Measurements from ENCODE around the gene CELA1. TPM values are rescaled to one million over a fixed set of nuclear protein-coding genes. Genes with fewer than 3 reads are reported as not detected.

CELA1 gene
- total RNA-seq, 1 experiment from 2014 or later, result not detected

DNA sequence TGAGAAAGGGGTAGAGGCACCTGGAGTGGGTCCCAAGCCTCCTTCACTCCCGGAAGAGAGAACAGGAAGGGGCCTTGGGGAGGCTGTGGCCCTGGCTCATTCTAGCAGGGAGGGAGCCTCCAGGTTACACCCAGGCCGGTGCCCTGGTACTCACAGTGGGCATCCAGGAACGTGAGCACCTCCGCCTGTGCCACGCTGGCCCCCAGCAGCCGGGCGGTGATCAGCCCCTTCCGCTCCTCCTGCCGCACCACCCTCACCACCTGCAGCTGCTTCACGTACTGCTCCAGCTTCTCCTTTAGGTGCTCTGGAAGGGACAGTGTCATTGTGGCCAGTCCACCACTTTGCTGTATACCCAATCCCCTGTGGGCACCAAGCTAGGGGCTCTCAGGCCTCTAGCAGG, 18.8 kb upstream of the CELA1 start:
- Histone ChIP-seq H3K79me2 (ENCODE audit: insufficient read depth, low read length) (no peaks in the 10 kb centered on the region), H4K20me1 (ENCODE audit: insufficient read depth) (no peaks in the 10 kb centered on the region), H3K9me2 (ENCODE audit: insufficient read depth) (no peaks in the 10 kb centered on the region), H3K9me3 (ENCODE audit: control insufficient read depth in 1 of 2, insufficient read depth in 1 of 2, low read depth in 1 of 2, low read length in 2 of 2) (no peaks in the 10 kb centered on the region), H3K27me3 (ENCODE audit: insufficient read depth, low read length) (no peaks in the 10 kb centered on the region), H3K27ac (ENCODE audit: low read depth, low read length) (no peak overlapping the region), H3K9ac (ENCODE audit: low read length) (no peak overlapping the region), H3K4me3 (replicated peaks in 1 of 2; ENCODE audit: low read depth in 1 of 2, low read length in 2 of 2) (no peak overlapping the region), H3K4me2 (ENCODE audit: low read length) (no peak overlapping the region), H2AFZ (ENCODE audit: low read depth, low read length, poor library complexity, severe bottlenecking) (no peak overlapping the region), H3K36me3 (ENCODE audit: control insufficient read depth in 1 of 2, insufficient read depth in 2 of 2, low read length in 2 of 2) (peaks cover 0 to 7% of the 10 kb centered on the region in 2 experiments; a peak in 1 of 4 replicates), H3K4me1 (ENCODE audit: control insufficient read depth in 1 of 2, insufficient read depth in 2 of 2, low read length in 2 of 2) (peaks cover 0 to under 1% of the 10 kb centered on the region in 2 experiments; a peak in 1 of 4 replicates)
- POLR2A ChIA-PET, result no interaction called here
- intact Hi-C loops (cut with micrococcal nuclease), result no loop called here
- CTCF ChIA-PET, result no interaction called here
- ATAC-seq, result no peak
- TF ChIP-seq SIN3A (IDR thresholded peaks at IDR 0.05; ENCODE audit: low read depth), result no peak
- no TSS peak for BruUV-seq (replicated peaks)
- RAD21 ChIA-PET (ENCODE audit: low non-redundant PET in 1 of 2, low total read pairs in 2 of 2, uncharacterized antibody in 2 of 2, unreplicated experiment in 2 of 2), result no interaction called here
- DNase-seq (ENCODE audit: low read depth, low spot score), result no peak

DNA sequence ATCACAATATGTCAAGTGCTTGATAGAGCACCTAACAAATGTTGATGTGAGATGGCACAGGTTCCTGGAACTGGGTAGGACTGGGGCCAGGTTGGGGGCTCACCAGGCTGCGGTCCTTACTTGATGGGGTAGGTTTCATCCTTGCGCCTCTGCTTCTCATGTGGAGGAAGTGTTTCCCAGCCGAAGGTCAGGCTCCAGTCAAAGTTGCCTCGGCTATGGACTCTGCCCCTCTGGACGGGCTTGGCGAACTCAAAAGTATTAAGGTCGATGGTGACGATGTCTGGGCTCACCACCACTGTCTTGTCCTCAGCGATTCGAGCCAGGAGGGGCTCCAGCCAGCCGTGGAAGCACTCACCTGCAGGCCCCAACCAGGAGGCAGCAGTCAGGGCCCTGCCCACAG, 17.5 kb upstream of the CELA1 start:
- ChIA-PET RAD21 (ENCODE audit: low non-redundant PET in 1 of 2, low total read pairs in 2 of 2, uncharacterized antibody in 2 of 2, unreplicated experiment in 2 of 2) (no interaction called here), CTCF (no interaction called here), POLR2A (no interaction called here)
- ATAC-seq (no peak), DNase-seq (ENCODE audit: low read depth, low spot score) (no peak)
- intact Hi-C loops (cut with micrococcal nuclease), result no loop called here
- Histone ChIP-seq H3K79me2 (ENCODE audit: insufficient read depth, low read length) (no peaks in the 10 kb centered on the region), H3K4me1 (ENCODE audit: control insufficient read depth in 1 of 2, insufficient read depth in 2 of 2, low read length in 2 of 2) (no peaks in the 10 kb centered on the region), H4K20me1 (ENCODE audit: insufficient read depth) (no peaks in the 10 kb centered on the region), H3K9ac (ENCODE audit: low read length) (no peak overlapping the region), H3K9me3 (ENCODE audit: control insufficient read depth in 1 of 2, insufficient read depth in 1 of 2, low read depth in 1 of 2, low read length in 2 of 2) (no peaks in the 10 kb centered on the region), H3K4me3 (replicated peaks in 1 of 2; ENCODE audit: low read depth in 1 of 2, low read length in 2 of 2) (no peak overlapping the region), H3K9me2 (ENCODE audit: insufficient read depth) (no peaks in the 10 kb centered on the region), H3K4me2 (ENCODE audit: low read length) (no peak overlapping the region), H2AFZ (ENCODE audit: low read depth, low read length, poor library complexity, severe bottlenecking) (no peak overlapping the region), H3K36me3 (ENCODE audit: control insufficient read depth in 1 of 2, insufficient read depth in 2 of 2, low read length in 2 of 2) (peaks cover 0 to 7% of the 10 kb centered on the region in 2 experiments; a peak in 1 of 4 replicates), H3K27me3 (ENCODE audit: insufficient read depth, low read length) (no peaks in the 10 kb centered on the region), H3K27ac (ENCODE audit: low read depth, low read length) (no peak overlapping the region)
- no TSS peak for BruUV-seq (replicated peaks)
- TF ChIP-seq CEBPB (IDR thresholded peaks at IDR 0.05; ENCODE audit: low read depth) (no peak), ZFX (IDR thresholded peaks at IDR 0.05) (no peak)

GRCh38 chr12:51362747-51363342, 16.4 kb upstream of the CELA1 start:
- no peaks in the 10 kb centered on the region for H3K9me3 ChIP-seq (ENCODE audit: control insufficient read depth in 1 of 2, insufficient read depth in 1 of 2, low read depth in 1 of 2, low read length in 2 of 2)
- no peaks in the 10 kb centered on the region for H3K27me3 ChIP-seq (ENCODE audit: insufficient read depth, low read length)
- no peaks in the 10 kb centered on the region for H3K9me2 ChIP-seq (ENCODE audit: insufficient read depth)
- H3K4me1 ChIP-seq (ENCODE audit: control insufficient read depth in 1 of 2, insufficient read depth in 2 of 2, low read length in 2 of 2), result no peaks in the 10 kb centered on the region
- no peak overlapping the region for H2AFZ ChIP-seq (ENCODE audit: low read depth, low read length, poor library complexity, severe bottlenecking)
- RAD21 ChIA-PET (ENCODE audit: low non-redundant PET in 1 of 2, low total read pairs in 2 of 2, uncharacterized antibody in 2 of 2, unreplicated experiment in 2 of 2), result no interaction called here
- no peak overlapping the region for H3K27ac ChIP-seq (ENCODE audit: low read depth, low read length)
- no TSS peak for BruUV-seq (replicated peaks)
- no peaks in the 10 kb centered on the region for H4K20me1 ChIP-seq (ENCODE audit: insufficient read depth)
- POLR2A ChIA-PET, result no interaction called here
- peaks cover 2 to 7% of the 10 kb centered on the region in 2 experiments; a peak in 2 of 4 replicates for H3K36me3 ChIP-seq (ENCODE audit: control insufficient read depth in 1 of 2, insufficient read depth in 2 of 2, low read length in 2 of 2)
- H3K4me2 ChIP-seq (ENCODE audit: low read length), result no peak overlapping the region
- H3K79me2 ChIP-seq (ENCODE audit: insufficient read depth, low read length), result no peaks in the 10 kb centered on the region
- intact Hi-C loops (cut with micrococcal nuclease), result no loop called here
- CTCF ChIA-PET, result no interaction called here
- no peak overlapping the region for H3K9ac ChIP-seq (ENCODE audit: low read length)
- no peak overlapping the region for H3K4me3 ChIP-seq (replicated peaks in 1 of 2; ENCODE audit: low read depth in 1 of 2, low read length in 2 of 2)
- DNase-seq (ENCODE audit: low read depth, low spot score) (no peak), ATAC-seq (no peak)
- TF ChIP-seq MAX (IDR thresholded peaks at IDR 0.05), result no peak
- TF ChIP-seq JUND (IDR thresholded peaks at IDR 0.05), result no peak
- no peak for TF ChIP-seq CEBPB (IDR thresholded peaks at IDR 0.05; ENCODE audit: low read depth)
- no peak for TF ChIP-seq EZH2 (IDR thresholded peaks at IDR 0.05)
- TF ChIP-seq ZFX (IDR thresholded peaks at IDR 0.05), result no peak
- TF ChIP-seq, protein P1, sequence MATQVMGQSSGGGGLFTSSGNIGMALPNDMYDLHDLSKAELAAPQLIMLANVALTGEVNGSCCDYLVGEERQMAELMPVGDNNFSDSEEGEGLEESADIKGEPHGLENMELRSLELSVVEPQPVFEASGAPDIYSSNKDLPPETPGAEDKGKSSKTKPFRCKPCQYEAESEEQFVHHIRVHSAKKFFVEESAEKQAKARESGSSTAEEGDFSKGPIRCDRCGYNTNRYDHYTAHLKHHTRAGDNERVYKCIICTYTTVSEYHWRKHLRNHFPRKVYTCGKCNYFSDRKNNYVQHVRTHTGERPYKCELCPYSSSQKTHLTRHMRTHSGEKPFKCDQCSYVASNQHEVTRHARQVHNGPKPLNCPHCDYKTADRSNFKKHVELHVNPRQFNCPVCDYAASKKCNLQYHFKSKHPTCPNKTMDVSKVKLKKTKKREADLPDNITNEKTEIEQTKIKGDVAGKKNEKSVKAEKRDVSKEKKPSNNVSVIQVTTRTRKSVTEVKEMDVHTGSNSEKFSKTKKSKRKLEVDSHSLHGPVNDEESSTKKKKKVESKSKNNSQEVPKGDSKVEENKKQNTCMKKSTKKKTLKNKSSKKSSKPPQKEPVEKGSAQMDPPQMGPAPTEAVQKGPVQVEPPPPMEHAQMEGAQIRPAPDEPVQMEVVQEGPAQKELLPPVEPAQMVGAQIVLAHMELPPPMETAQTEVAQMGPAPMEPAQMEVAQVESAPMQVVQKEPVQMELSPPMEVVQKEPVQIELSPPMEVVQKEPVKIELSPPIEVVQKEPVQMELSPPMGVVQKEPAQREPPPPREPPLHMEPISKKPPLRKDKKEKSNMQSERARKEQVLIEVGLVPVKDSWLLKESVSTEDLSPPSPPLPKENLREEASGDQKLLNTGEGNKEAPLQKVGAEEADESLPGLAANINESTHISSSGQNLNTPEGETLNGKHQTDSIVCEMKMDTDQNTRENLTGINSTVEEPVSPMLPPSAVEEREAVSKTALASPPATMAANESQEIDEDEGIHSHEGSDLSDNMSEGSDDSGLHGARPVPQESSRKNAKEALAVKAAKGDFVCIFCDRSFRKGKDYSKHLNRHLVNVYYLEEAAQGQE (IDR thresholded peaks at IDR 0.05; ENCODE audit: low read depth), result no peak
- no peak for TF ChIP-seq SIN3A (IDR thresholded peaks at IDR 0.05; ENCODE audit: low read depth)
- TF ChIP-seq ZNF274 (IDR thresholded peaks at IDR 0.05; ENCODE audit: low read depth, low read length), result no peak
- TF ChIP-seq, protein P2, sequence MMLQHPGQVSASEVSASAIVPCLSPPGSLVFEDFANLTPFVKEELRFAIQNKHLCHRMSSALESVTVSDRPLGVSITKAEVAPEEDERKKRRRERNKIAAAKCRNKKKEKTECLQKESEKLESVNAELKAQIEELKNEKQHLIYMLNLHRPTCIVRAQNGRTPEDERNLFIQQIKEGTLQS (IDR thresholded peaks at IDR 0.05), result no peak
- TF ChIP-seq POLR2AphosphoS5 (IDR thresholded peaks at IDR 0.05; ENCODE audit: low read depth, low read length), result no peak
